Measurements from ENCODE around the gene FURIN. TPM values are rescaled to one million over a fixed set of nuclear protein-coding genes. Genes with fewer than 3 reads are reported as not detected.
A peak's percentile ranks its signal among the peaks of the same experiment; 100 is the strongest.

The FURIN gene
- total and polyA plus RNA-seq, 9 of the 15 experiments (the other 6 are each of a cell fraction or from before 2014, with no cell fraction given): 0.92 to 99.9 (median 34.8) TPM

DNA sequence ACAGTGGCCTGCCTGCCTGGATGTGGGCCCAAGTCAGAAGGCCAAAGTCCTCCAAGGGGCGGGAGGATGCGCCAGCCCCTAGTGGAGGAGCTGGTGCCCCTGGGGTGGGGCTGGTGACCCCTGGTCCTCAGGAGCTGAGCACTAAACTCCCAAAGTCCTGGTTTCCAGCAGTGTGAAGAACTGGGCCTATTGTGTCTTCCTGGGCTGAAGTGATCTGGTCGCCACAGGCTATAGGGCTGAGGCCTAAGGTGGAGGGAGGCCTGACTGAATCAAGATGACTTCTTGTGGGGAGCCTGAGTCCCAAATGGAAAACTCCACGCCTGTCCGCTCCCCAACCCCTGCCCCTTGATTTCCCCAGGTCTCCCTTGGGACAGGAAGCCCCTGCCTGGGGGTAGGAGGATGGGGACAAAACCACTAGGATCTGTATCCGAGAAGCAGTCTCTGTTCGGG is 15.2 kb downstream of the FURIN start (continued):
- TF ChIP-seq POLR2AphosphoS2 (IDR thresholded peaks at IDR 0.05; ENCODE audit: low read length) (0 out of 2 replicates have a peak, but pooled peaks have one; percentile 25), EP300 (IDR thresholded peaks at IDR 0.05; ENCODE audit: low read length) (no peak), CBX8 (IDR thresholded peaks at IDR 0.05; ENCODE audit: borderline replicate concordance, extremely low read depth, low read depth, low read length, poor library complexity, severe bottlenecking) (no peak), ZNF184 (CRISPR knock-in tag; IDR thresholded peaks at IDR 0.05) (no peak), RNF2 (IDR thresholded peaks at IDR 0.05) (no peak), ZNF277 (CRISPR knock-in tag; IDR thresholded peaks at IDR 0.05; ENCODE audit: borderline replicate concordance) (no peak), ZNF212 (CRISPR knock-in tag; IDR thresholded peaks at IDR 0.05) (no peak), CBX1 (IDR thresholded peaks at IDR 0.05; ENCODE audit: low read depth) (no peak), NR3C1 (CRISPR knock-in tag; IDR thresholded peaks at IDR 0.05) (no peak), KDM1A (IDR thresholded peaks at IDR 0.05) (no peak), SUPT5H (IDR thresholded peaks at IDR 0.05) (0 out of 2 replicates have a peak, but pooled peaks have one; percentile 44), KAT2B (IDR thresholded peaks at IDR 0.05; ENCODE audit: low read depth, low read length) (no peak), NBN (IDR thresholded peaks at IDR 0.05; ENCODE audit: low read depth) (no peak)
- TF ChIP-seq, protein P1, sequence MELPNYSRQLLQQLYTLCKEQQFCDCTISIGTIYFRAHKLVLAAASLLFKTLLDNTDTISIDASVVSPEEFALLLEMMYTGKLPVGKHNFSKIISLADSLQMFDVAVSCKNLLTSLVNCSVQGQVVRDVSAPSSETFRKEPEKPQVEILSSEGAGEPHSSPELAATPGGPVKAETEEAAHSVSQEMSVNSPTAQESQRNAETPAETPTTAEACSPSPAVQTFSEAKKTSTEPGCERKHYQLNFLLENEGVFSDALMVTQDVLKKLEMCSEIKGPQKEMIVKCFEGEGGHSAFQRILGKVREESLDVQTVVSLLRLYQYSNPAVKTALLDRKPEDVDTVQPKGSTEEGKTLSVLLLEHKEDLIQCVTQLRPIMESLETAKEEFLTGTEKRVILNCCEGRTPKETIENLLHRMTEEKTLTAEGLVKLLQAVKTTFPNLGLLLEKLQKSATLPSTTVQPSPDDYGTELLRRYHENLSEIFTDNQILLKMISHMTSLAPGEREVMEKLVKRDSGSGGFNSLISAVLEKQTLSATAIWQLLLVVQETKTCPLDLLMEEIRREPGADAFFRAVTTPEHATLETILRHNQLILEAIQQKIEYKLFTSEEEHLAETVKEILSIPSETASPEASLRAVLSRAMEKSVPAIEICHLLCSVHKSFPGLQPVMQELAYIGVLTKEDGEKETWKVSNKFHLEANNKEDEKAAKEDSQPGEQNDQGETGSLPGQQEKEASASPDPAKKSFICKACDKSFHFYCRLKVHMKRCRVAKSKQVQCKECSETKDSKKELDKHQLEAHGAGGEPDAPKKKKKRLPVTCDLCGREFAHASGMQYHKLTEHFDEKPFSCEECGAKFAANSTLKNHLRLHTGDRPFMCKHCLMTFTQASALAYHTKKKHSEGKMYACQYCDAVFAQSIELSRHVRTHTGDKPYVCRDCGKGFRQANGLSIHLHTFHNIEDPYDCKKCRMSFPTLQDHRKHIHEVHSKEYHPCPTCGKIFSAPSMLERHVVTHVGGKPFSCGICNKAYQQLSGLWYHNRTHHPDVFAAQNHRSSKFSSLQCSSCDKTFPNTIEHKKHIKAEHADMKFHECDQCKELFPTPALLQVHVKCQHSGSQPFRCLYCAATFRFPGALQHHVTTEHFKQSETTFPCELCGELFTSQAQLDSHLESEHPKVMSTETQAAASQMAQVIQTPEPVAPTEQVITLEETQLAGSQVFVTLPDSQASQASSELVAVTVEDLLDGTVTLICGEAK (IDR thresholded peaks at IDR 0.05): no peak
- TF ChIP-seq, protein P1 (CRISPR knock-in tag; IDR thresholded peaks at IDR 0.05): no peak
- TF ChIP-seq, protein P2, sequence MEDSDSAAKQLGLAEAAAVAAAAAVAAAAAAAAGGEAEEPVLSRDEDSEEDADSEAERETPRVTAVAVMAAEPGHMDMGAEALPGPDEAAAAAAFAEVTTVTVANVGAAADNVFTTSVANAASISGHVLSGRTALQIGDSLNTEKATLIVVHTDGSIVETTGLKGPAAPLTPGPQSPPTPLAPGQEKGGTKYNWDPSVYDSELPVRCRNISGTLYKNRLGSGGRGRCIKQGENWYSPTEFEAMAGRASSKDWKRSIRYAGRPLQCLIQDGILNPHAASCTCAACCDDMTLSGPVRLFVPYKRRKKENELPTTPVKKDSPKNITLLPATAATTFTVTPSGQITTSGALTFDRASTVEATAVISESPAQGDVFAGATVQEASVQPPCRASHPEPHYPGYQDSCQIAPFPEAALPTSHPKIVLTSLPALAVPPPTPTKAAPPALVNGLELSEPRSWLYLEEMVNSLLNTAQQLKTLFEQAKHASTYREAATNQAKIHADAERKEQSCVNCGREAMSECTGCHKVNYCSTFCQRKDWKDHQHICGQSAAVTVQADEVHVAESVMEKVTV (CRISPR knock-in tag; IDR thresholded peaks at IDR 0.05): no peak
- TF ChIP-seq, protein P3, sequence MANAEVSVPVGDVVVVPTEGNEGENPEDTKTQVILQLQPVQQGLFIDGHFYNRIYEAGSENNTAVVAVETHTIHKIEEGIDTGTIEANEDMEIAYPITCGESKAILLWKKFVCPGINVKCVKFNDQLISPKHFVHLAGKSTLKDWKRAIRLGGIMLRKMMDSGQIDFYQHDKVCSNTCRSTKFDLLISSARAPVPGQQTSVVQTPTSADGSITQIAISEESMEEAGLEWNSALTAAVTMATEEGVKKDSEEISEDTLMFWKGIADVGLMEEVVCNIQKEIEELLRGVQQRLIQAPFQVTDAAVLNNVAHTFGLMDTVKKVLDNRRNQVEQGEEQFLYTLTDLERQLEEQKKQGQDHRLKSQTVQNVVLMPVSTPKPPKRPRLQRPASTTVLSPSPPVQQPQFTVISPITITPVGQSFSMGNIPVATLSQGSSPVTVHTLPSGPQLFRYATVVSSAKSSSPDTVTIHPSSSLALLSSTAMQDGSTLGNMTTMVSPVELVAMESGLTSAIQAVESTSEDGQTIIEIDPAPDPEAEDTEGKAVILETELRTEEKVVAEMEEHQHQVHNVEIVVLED (CRISPR knock-in tag; IDR thresholded peaks at IDR 0.05): no peak

All from K562 (cell line).